ENCODE measurements around the gene ALG3.
"Not testable (repeated sequence)": the region's sequence is repeated elsewhere in the genome, so short reads cannot be mapped to it uniquely, and the experiment has no call there.

The ALG3 gene

DNA sequence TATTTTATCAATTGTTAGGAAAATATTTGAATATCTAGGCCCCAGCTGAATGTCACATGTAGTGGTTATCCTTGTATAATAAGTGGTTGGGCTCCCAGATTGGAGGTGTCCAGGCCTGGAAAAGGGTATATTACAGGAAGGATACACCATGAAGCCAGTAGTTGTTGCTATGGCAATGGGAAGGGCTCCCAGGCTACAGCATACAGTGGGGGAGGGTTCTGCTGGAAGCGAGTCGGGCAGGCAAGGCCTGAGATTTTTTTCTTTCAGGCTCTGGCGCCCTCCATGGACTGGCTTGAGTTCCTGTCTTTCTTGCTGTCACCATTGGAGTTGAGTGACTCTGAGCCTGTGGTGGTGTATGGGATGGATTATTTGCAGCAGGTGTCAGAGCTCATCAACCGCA lies 35.9 kb upstream of the ALG3 start:
- no peak overlapping the region for H3K4me3 ChIP-seq (ENCODE audit: insufficient read length, low read depth)
- no peak overlapping the region for H3K9ac ChIP-seq (ENCODE audit: insufficient read length, low read depth)
- H3K36me3 ChIP-seq (ENCODE audit: insufficient read depth, insufficient read length, low read length) = no peaks in the 10 kb centered on the region
- no peaks in the 10 kb centered on the region for H3K27me3 ChIP-seq (ENCODE audit: insufficient read depth, insufficient read length)
- H3K4me1 ChIP-seq (ENCODE audit: insufficient read depth, insufficient read length) = no peaks in the 10 kb centered on the region
- DNase-seq (ENCODE audit: low read depth, low spot score) = peak; percentile 72
- TF ChIP-seq YY1 (IDR thresholded peaks at IDR 0.05; ENCODE audit: insufficient read depth, insufficient read length) = no peak
- H3K9me3 ChIP-seq (ENCODE audit: insufficient read depth, low read length) = no peaks in the 10 kb centered on the region

DNA sequence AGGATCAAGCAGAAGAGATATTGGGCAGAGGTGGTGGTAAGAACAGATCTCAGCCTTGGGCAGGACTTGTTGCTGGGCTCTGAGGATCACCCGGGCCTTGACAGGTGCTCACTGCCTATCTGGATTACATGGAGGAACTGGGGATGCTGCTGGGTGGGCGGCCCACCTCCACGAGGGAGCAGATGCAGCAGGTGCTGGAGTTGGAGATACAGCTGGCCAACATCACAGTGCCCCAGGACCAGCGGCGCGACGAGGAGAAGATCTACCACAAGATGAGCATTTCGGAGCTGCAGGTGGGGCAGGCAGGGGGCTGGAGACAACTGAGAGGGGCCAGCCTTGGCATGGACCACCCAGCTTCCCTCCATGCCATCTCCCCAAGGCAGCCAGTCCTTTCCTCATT lies 34.9 kb upstream of the ALG3 start:
- no peak for DNase-seq (ENCODE audit: low read depth, low spot score)
- no peaks in the 10 kb centered on the region for H3K36me3 ChIP-seq (ENCODE audit: insufficient read depth, insufficient read length, low read length)
- H3K4me1 ChIP-seq (ENCODE audit: insufficient read depth, insufficient read length) = no peaks in the 10 kb centered on the region
- no peak for TF ChIP-seq SUZ12 (IDR thresholded peaks at IDR 0.05; ENCODE audit: extremely low read depth, insufficient read depth, insufficient read length)
- no peak for TF ChIP-seq ZNF274 (IDR thresholded peaks at IDR 0.05; ENCODE audit: low read depth, low read length)
- no peak for TF ChIP-seq YY1 (IDR thresholded peaks at IDR 0.05; ENCODE audit: insufficient read depth, insufficient read length)
- no peaks in the 10 kb centered on the region for H3K9me3 ChIP-seq (ENCODE audit: insufficient read depth, low read length)
- no peak overlapping the region for H3K4me3 ChIP-seq (ENCODE audit: insufficient read length, low read depth)
- H3K27me3 ChIP-seq (ENCODE audit: insufficient read depth, insufficient read length) = no peaks in the 10 kb centered on the region
- no peak overlapping the region for H3K9ac ChIP-seq (ENCODE audit: insufficient read length, low read depth)

- no peak overlapping the region for H3K9ac ChIP-seq (ENCODE audit: insufficient read length, low read depth)
- no peaks in the 10 kb centered on the region for H3K4me1 ChIP-seq (ENCODE audit: insufficient read depth, insufficient read length)
- no peaks in the 10 kb centered on the region for H3K36me3 ChIP-seq (ENCODE audit: insufficient read depth, insufficient read length, low read length)
- DNase-seq (ENCODE audit: low read depth, low spot score) = no peak
- no peaks in the 10 kb centered on the region for H3K9me3 ChIP-seq (ENCODE audit: insufficient read depth, low read length)
- H3K4me3 ChIP-seq (ENCODE audit: insufficient read length, low read depth) = no peak overlapping the region
- no peaks in the 10 kb centered on the region for H3K27me3 ChIP-seq (ENCODE audit: insufficient read depth, insufficient read length)
- TF ChIP-seq SUZ12 (IDR thresholded peaks at IDR 0.05; ENCODE audit: extremely low read depth, insufficient read depth, insufficient read length) (no peak), ZNF274 (IDR thresholded peaks at IDR 0.05; ENCODE audit: low read depth, low read length) (no peak), YY1 (IDR thresholded peaks at IDR 0.05; ENCODE audit: insufficient read depth, insufficient read length) (no peak)
Measured at GRCh38 chr3:184282941-184283340, 34.2 kb upstream of the ALG3 start.

GRCh38 chr3:184277366-184277765 lies 28.6 kb upstream of the ALG3 start:
- DNase-seq (ENCODE audit: low read depth, low spot score) = no peak
- Histone ChIP-seq H3K9ac (ENCODE audit: insufficient read length, low read depth) (no peak overlapping the region), H3K4me1 (ENCODE audit: insufficient read depth, insufficient read length) (peaks cover 3% of the 10 kb centered on the region), H3K9me3 (ENCODE audit: insufficient read depth, low read length) (no peaks in the 10 kb centered on the region), H3K27me3 (ENCODE audit: insufficient read depth, insufficient read length) (no peaks in the 10 kb centered on the region), H3K36me3 (ENCODE audit: insufficient read depth, insufficient read length, low read length) (no peaks in the 10 kb centered on the region), H3K4me3 (ENCODE audit: insufficient read length, low read depth) (no peak overlapping the region)
- TF ChIP-seq ZNF274 (IDR thresholded peaks at IDR 0.05; ENCODE audit: low read depth, low read length) (no peak), SUZ12 (IDR thresholded peaks at IDR 0.05; ENCODE audit: extremely low read depth, insufficient read depth, insufficient read length) (no peak), YY1 (IDR thresholded peaks at IDR 0.05; ENCODE audit: insufficient read depth, insufficient read length) (no peak)

- peaks cover 3% of the 10 kb centered on the region for H3K4me1 ChIP-seq (ENCODE audit: insufficient read depth, insufficient read length)
- H3K9ac ChIP-seq (ENCODE audit: insufficient read length, low read depth) = no peak within 1 kb of the TSS
- TF ChIP-seq SUZ12 (IDR thresholded peaks at IDR 0.05; ENCODE audit: extremely low read depth, insufficient read depth, insufficient read length) (no peak), YY1 (IDR thresholded peaks at IDR 0.05; ENCODE audit: insufficient read depth, insufficient read length) (no peak), ZNF274 (IDR thresholded peaks at IDR 0.05; ENCODE audit: low read depth, low read length) (no peak)
- no peak within 1 kb of the TSS for H3K4me3 ChIP-seq (ENCODE audit: insufficient read length, low read depth)
- H3K27me3 ChIP-seq (ENCODE audit: insufficient read depth, insufficient read length) = no peaks in the 10 kb centered on the region
- H3K9me3 ChIP-seq (ENCODE audit: insufficient read depth, low read length) = no peaks in the 10 kb centered on the region
- no peaks in the 10 kb centered on the region for H3K36me3 ChIP-seq (ENCODE audit: insufficient read depth, insufficient read length, low read length)
- DNase-seq (ENCODE audit: low read depth, low spot score) = no peak
Measured at GRCh38 chr3:184275961-184276910, 27.5 kb upstream of the ALG3 start, which contains the start of gene ECE2. TSS of gene ECE2 (plus strand) at chr3:184276022. CDS start at chr3:184276154, 132 bp downstream.

- Histone ChIP-seq H3K27me3 (ENCODE audit: insufficient read depth, insufficient read length) (no peaks in the 10 kb centered on the region), H3K9ac (ENCODE audit: insufficient read length, low read depth) (no peak overlapping the region), H3K36me3 (ENCODE audit: insufficient read depth, insufficient read length, low read length) (no peaks in the 10 kb centered on the region), H3K4me3 (ENCODE audit: insufficient read length, low read depth) (no peak overlapping the region), H3K9me3 (ENCODE audit: insufficient read depth, low read length) (no peaks in the 10 kb centered on the region), H3K4me1 (ENCODE audit: insufficient read depth, insufficient read length) (peaks cover 3% of the 10 kb centered on the region)
- TF ChIP-seq YY1 (IDR thresholded peaks at IDR 0.05; ENCODE audit: insufficient read depth, insufficient read length) (no peak), ZNF274 (IDR thresholded peaks at IDR 0.05; ENCODE audit: low read depth, low read length) (no peak), SUZ12 (IDR thresholded peaks at IDR 0.05; ENCODE audit: extremely low read depth, insufficient read depth, insufficient read length) (no peak)
- DNase-seq (ENCODE audit: low read depth, low spot score) = no peak
Measured at GRCh38 chr3:184275381-184275701, 26.6 kb upstream of the ALG3 start.

- H3K9me3 ChIP-seq (ENCODE audit: insufficient read depth, low read length) = no peaks in the 10 kb centered on the region
- no peak overlapping the region for H3K9ac ChIP-seq (ENCODE audit: insufficient read length, low read depth)
- DNase-seq (ENCODE audit: low read depth, low spot score) = no peak
Measured at GRCh38 chr3:184272269-184272668, 23.5 kb upstream of the ALG3 start.

DNA sequence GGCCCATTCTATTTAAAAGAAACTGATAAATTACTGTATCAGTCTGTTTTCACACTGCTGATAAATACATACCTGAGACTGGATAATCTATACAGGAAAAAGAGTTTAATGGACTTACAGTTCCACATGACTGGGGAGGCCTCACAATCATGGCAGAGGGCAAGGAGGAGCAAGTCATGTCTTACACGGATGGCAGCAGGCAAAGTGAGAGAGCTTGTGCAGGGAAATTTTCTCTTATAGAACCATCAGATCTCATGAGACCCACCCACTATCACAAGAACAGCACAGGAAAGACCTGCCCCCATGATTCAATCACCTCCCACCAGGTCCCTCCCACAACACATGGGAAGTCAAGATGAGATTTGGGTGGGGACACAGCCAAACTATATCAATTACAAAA lies 18.5 kb upstream of the ALG3 start:
- H3K4me3 ChIP-seq (ENCODE audit: insufficient read length, low read depth); H3K9ac ChIP-seq (ENCODE audit: insufficient read length, low read depth); H3K4me1 ChIP-seq (ENCODE audit: insufficient read depth, insufficient read length); H3K9me3 ChIP-seq (ENCODE audit: insufficient read depth, low read length); H3K36me3 ChIP-seq (ENCODE audit: insufficient read depth, insufficient read length, low read length); DNase-seq (ENCODE audit: low read depth, low spot score): not testable (repeated sequence)
- H3K27me3 ChIP-seq (ENCODE audit: insufficient read depth, insufficient read length) = peaks cover 22% of the 10 kb centered on the region

More at GRCh38 chr3:184272269-184272668, 23.5 kb upstream of the ALG3 start:
- Histone ChIP-seq H3K36me3 (ENCODE audit: insufficient read depth, insufficient read length, low read length) (no peaks in the 10 kb centered on the region), H3K27me3 (ENCODE audit: insufficient read depth, insufficient read length) (no peaks in the 10 kb centered on the region), H3K4me1 (ENCODE audit: insufficient read depth, insufficient read length) (peaks cover 3% of the 10 kb centered on the region), H3K4me3 (ENCODE audit: insufficient read length, low read depth) (no peak overlapping the region)
- TF ChIP-seq YY1 (IDR thresholded peaks at IDR 0.05; ENCODE audit: insufficient read depth, insufficient read length) (no peak), ZNF274 (IDR thresholded peaks at IDR 0.05; ENCODE audit: low read depth, low read length) (no peak), SUZ12 (IDR thresholded peaks at IDR 0.05; ENCODE audit: extremely low read depth, insufficient read depth, insufficient read length) (no peak)
